Measurements from ENCODE around the gene PLPP7.
"Not testable (repeated sequence)": the region's sequence is repeated elsewhere in the genome, so short reads cannot be mapped to it uniquely, and the experiment has no call there.

Gene PLPP7

GRCh38 chr9:131349881-131350563 is 60.5 kb downstream of the PLPP7 start:
- no peaks in the 10 kb centered on the region for H3K9me3 ChIP-seq (ENCODE audit: control insufficient read depth, insufficient read depth, low read length)
- peak overlapping the region; percentile 15 for H3K4me3 ChIP-seq (ENCODE audit: low read depth, low read length)
- no peaks in the 10 kb centered on the region for H3K27me3 ChIP-seq (ENCODE audit: control insufficient read depth, insufficient read depth, low read length)
- peak overlapping the region; percentile 2 for H3K9ac ChIP-seq (ENCODE audit: low read depth, low read length)
- peaks cover 5% of the 10 kb centered on the region for H3K4me1 ChIP-seq (ENCODE audit: control insufficient read depth, insufficient read depth, low read length)
- no peaks in the 10 kb centered on the region for H3K36me3 ChIP-seq (ENCODE audit: control insufficient read depth, insufficient read depth, low read length)

- H3K36me3 ChIP-seq (ENCODE audit: control insufficient read depth, insufficient read depth, low read length); H3K4me3 ChIP-seq (ENCODE audit: low read depth, low read length); H3K9me3 ChIP-seq (ENCODE audit: control insufficient read depth, insufficient read depth, low read length); H3K9ac ChIP-seq (ENCODE audit: low read depth, low read length); H3K27me3 ChIP-seq (ENCODE audit: control insufficient read depth, insufficient read depth, low read length); H3K4me1 ChIP-seq (ENCODE audit: control insufficient read depth, insufficient read depth, low read length): not testable (repeated sequence)
Measured at GRCh38 chr9:131356479-131356878, 67.0 kb downstream of the PLPP7 start.

GRCh38 chr9:131358556-131358955 is 69.0 kb downstream of the PLPP7 start:
- Histone ChIP-seq H3K36me3 (ENCODE audit: control insufficient read depth, insufficient read depth, low read length) (no peaks in the 10 kb centered on the region), H3K4me1 (ENCODE audit: control insufficient read depth, insufficient read depth, low read length) (peaks cover 6% of the 10 kb centered on the region), H3K9me3 (ENCODE audit: control insufficient read depth, insufficient read depth, low read length) (no peaks in the 10 kb centered on the region), H3K9ac (ENCODE audit: low read depth, low read length) (peak overlapping the region; percentile 37), H3K4me3 (ENCODE audit: low read depth, low read length) (no peak overlapping the region), H3K27me3 (ENCODE audit: control insufficient read depth, insufficient read depth, low read length) (no peaks in the 10 kb centered on the region)

Data from iPS-15b (cell line).